Measurements from ENCODE around the gene PSG4. TPM values are rescaled to one million over a fixed set of nuclear protein-coding genes. Genes with fewer than 3 reads are reported as not detected.
"Not testable (repeated sequence)": the region's sequence is repeated elsewhere in the genome, so short reads cannot be mapped to it uniquely, and the experiment has no call there.

The PSG4 gene
- total RNA-seq, 1 donor from 2014 or later: not detected

DNA sequence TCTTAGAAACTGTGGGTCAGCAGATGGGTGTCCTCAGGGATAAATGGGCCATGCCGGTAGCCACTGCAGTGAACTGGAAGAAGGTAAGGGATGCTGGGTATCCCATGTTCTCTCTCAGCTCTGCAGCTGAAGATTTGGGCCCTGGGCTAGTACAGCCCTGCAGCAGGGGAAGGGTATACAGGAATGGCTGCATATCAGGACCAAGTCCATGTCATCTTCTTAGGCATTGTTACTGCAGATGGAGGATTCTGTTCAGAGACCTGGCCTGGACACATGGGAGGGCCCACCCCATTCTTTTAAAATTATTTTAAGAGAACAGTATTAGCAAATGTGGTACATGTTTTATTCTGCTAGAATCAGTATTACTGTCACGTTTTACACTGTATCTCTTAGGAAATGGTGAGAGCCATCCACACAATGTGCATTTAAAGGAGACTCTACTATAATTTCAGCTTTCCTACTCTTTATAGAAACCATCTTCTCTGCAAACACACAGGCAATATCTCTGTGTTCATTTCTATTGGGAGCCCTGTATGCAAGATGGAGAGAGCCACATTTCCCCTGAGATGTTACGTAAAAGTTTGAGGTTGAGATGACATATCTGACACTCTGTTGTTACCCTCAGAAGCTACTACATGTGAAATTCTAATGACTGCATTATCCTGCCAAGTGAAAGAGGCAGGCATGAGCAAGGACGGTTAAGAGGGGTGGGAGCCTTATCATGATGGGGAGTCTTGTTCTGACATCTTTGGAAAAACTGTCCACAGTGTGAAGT is 12.9 kb downstream of the PSG4 start:
- DNase-seq (ENCODE audit: low spot score); H3K4me1 Mint-ChIP-seq (ENCODE audit: low read depth); H3K4me3 Mint-ChIP-seq (ENCODE audit: low read depth); H3K27ac Mint-ChIP-seq; H3K27me3 Mint-ChIP-seq (ENCODE audit: low read depth); intact Hi-C loops (cut with micrococcal nuclease); H3K36me3 Mint-ChIP-seq (ENCODE audit: low read depth); H3K9me3 Mint-ChIP-seq: not testable (repeated sequence)

GRCh38 chr19:43188092-43188491 is 17.3 kb downstream of the PSG4 start:
- H3K36me3 Mint-ChIP-seq (ENCODE audit: low read depth); H3K27ac Mint-ChIP-seq; intact Hi-C loops (cut with micrococcal nuclease); H3K9me3 Mint-ChIP-seq; H3K27me3 Mint-ChIP-seq (ENCODE audit: low read depth); H3K4me1 Mint-ChIP-seq (ENCODE audit: low read depth); DNase-seq (ENCODE audit: low spot score); H3K4me3 Mint-ChIP-seq (ENCODE audit: low read depth): not testable (repeated sequence)

DNA sequence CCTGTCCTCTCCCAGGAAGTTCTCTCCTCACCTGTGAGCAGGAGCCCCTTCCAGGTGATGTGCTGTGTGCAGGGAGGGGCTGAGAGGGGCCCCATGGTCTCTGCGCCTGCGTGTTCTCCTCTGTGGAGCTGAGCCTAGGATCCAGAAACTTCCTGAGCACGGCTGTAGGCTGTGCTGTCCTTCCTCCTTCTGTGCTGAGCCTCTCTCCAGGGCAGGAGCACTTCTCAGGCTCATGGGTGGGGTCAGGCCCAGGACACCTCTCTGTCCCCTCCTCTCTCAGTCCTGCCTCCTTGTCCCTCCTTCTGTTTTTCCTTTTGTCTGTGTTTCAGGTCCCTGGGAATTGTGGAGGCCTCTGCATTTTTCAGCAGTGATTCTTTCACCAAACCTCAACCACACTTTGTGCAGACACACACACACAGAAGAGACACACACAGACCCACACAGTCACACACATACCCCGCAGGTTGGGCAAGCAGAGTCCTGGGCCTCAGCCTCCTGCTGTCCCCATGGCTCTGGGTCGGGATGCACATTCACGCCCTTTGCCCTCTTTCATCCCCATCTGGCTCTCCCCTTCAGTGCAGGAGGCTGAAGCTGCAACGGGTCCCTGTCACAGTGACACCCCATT is 19.0 kb downstream of the PSG4 start, which contains the start of gene PSG5:
Gene PSG5 (minus strand): TSS at position 226 of the 625 bp plus-strand sequence. CDS start 131 bp downstream, at position 95.
- intact Hi-C loops (cut with micrococcal nuclease); H3K27ac Mint-ChIP-seq; H3K4me1 Mint-ChIP-seq (ENCODE audit: low read depth); H3K36me3 Mint-ChIP-seq (ENCODE audit: low read depth); H3K4me3 Mint-ChIP-seq (ENCODE audit: low read depth); H3K27me3 Mint-ChIP-seq (ENCODE audit: low read depth); DNase-seq (ENCODE audit: low spot score); H3K9me3 Mint-ChIP-seq: not testable (repeated sequence)

- H3K27ac Mint-ChIP-seq; intact Hi-C loops (cut with micrococcal nuclease); H3K36me3 Mint-ChIP-seq (ENCODE audit: low read depth); H3K27me3 Mint-ChIP-seq (ENCODE audit: low read depth); H3K4me1 Mint-ChIP-seq (ENCODE audit: low read depth); H3K4me3 Mint-ChIP-seq (ENCODE audit: low read depth); DNase-seq (ENCODE audit: low spot score); H3K9me3 Mint-ChIP-seq: not testable (repeated sequence)
Observed at GRCh38 chr19:43181869-43182771, 23.3 kb downstream of the PSG4 start.

DNA sequence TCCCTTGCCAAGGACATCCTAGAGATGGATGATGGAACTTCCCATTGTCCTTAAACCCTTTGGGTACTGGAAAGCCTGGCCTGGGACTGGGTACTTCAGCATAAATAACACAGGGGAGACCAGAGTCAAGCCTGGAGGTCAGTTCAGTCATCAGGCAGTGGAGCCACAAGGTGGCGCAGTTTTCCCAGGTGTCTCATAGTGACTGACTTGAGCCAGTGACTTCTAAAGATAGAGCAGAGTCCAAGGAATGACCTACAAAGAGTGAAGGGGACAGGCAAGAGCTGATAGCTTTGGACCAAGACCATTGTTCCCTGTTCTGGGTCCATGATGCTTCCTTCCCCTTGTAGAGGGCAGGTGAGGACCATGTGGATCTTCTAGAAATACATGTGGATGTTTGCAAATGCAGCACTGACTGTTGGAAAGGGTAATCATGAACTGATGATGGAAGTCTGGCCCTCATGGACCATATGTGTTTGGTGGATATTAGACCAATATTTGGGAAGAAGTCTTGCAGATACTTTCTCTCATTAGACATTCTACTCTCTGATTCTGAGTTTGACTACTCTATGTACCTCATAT is 25.8 kb downstream of the PSG4 start:
- DNase-seq (ENCODE audit: low spot score); H3K36me3 Mint-ChIP-seq (ENCODE audit: low read depth); H3K9me3 Mint-ChIP-seq; H3K27me3 Mint-ChIP-seq (ENCODE audit: low read depth); H3K4me1 Mint-ChIP-seq (ENCODE audit: low read depth); intact Hi-C loops (cut with micrococcal nuclease); H3K4me3 Mint-ChIP-seq (ENCODE audit: low read depth); H3K27ac Mint-ChIP-seq: not testable (repeated sequence)

DNA sequence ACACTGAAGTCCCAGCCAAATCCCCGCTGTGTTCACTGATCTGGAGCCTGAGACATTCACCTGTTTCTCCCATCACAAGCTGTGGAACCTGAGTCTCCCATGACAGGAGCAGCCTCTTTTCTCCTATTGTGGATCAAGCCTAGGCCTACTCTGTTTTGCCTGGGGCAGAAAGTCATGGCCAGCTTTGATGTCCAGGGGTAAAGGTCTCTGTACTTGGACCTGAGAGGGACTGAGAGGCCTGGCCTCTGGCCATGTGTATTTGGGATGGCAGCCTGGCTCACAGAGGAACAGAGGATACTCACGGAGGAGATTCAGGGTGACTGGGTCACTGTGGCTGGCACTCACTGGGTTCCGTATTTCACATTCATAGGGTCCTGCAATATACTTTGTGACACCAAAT is 26.9 kb downstream of the PSG4 start:
- H3K4me3 Mint-ChIP-seq (ENCODE audit: low read depth); H3K9me3 Mint-ChIP-seq; H3K36me3 Mint-ChIP-seq (ENCODE audit: low read depth); H3K27ac Mint-ChIP-seq; DNase-seq (ENCODE audit: low spot score); H3K4me1 Mint-ChIP-seq (ENCODE audit: low read depth); intact Hi-C loops (cut with micrococcal nuclease); H3K27me3 Mint-ChIP-seq (ENCODE audit: low read depth): not testable (repeated sequence)

GRCh38 chr19:43165906-43166305 is 39.5 kb downstream of the PSG4 start:
- H3K27ac Mint-ChIP-seq; H3K9me3 Mint-ChIP-seq; DNase-seq (ENCODE audit: low spot score): not testable (repeated sequence)

GRCh38 chr19:43163135-43163534 is 42.3 kb downstream of the PSG4 start:
- H3K9me3 Mint-ChIP-seq; intact Hi-C loops (cut with micrococcal nuclease); H3K27ac Mint-ChIP-seq; DNase-seq (ENCODE audit: low spot score); H3K4me3 Mint-ChIP-seq (ENCODE audit: low read depth); H3K4me1 Mint-ChIP-seq (ENCODE audit: low read depth); H3K36me3 Mint-ChIP-seq (ENCODE audit: low read depth); H3K27me3 Mint-ChIP-seq (ENCODE audit: low read depth): not testable (repeated sequence)

More at GRCh38 chr19:43165906-43166305, 39.5 kb downstream of the PSG4 start:
- H3K4me3 Mint-ChIP-seq (ENCODE audit: low read depth); H3K27me3 Mint-ChIP-seq (ENCODE audit: low read depth); intact Hi-C loops (cut with micrococcal nuclease); H3K36me3 Mint-ChIP-seq (ENCODE audit: low read depth); H3K4me1 Mint-ChIP-seq (ENCODE audit: low read depth): not testable (repeated sequence)

GRCh38 chr19:43162261-43162660 is 43.2 kb downstream of the PSG4 start:
- H3K9me3 Mint-ChIP-seq; H3K4me3 Mint-ChIP-seq (ENCODE audit: low read depth); DNase-seq (ENCODE audit: low spot score); intact Hi-C loops (cut with micrococcal nuclease); H3K27ac Mint-ChIP-seq; H3K36me3 Mint-ChIP-seq (ENCODE audit: low read depth); H3K4me1 Mint-ChIP-seq (ENCODE audit: low read depth); H3K27me3 Mint-ChIP-seq (ENCODE audit: low read depth): not testable (repeated sequence)

DNA sequence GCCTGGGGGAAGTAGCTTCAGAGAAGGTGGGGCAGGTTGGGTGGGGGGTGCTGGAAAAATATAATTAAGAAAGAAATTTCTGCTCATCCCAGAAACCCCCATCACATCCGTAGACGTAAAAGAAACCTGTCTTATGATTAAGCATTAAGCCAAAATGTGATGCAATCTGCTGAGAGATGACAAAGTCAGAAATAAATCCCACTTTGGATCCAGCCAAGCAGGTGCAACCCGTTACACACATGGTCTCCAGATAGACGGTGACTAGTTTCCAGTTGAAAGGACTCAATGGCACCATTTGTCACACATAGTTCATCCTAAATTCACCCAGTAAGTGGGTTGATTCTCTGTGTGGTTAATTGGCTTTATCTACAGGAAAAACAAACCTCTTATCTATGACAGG is 53.2 kb downstream of the PSG4 start:
- no peak overlapping the region for H3K4me3 Mint-ChIP-seq (ENCODE audit: low read depth)
- no peaks in the 10 kb centered on the region for H3K27me3 Mint-ChIP-seq (ENCODE audit: low read depth)
- intact Hi-C loops (cut with micrococcal nuclease): no loop called here
- peaks cover 5% of the 10 kb centered on the region for H3K9me3 Mint-ChIP-seq
- no peaks in the 10 kb centered on the region for H3K4me1 Mint-ChIP-seq (ENCODE audit: low read depth)
- DNase-seq (ENCODE audit: low spot score): no peak
- H3K27ac Mint-ChIP-seq: no peak overlapping the region
- no peaks in the 10 kb centered on the region for H3K36me3 Mint-ChIP-seq (ENCODE audit: low read depth)

GRCh38 chr19:43149788-43150187 is 55.6 kb downstream of the PSG4 start:
- H3K9me3 Mint-ChIP-seq; H3K27me3 Mint-ChIP-seq (ENCODE audit: low read depth); H3K4me3 Mint-ChIP-seq (ENCODE audit: low read depth); H3K36me3 Mint-ChIP-seq (ENCODE audit: low read depth); H3K4me1 Mint-ChIP-seq (ENCODE audit: low read depth); H3K27ac Mint-ChIP-seq; DNase-seq (ENCODE audit: low spot score); intact Hi-C loops (cut with micrococcal nuclease): not testable (repeated sequence)

GRCh38 chr19:43148233-43148632 is 57.2 kb downstream of the PSG4 start:
- H3K36me3 Mint-ChIP-seq (ENCODE audit: low read depth): no peaks in the 10 kb centered on the region
- H3K27ac Mint-ChIP-seq: no peak overlapping the region
- peaks cover 5% of the 10 kb centered on the region for H3K9me3 Mint-ChIP-seq
- intact Hi-C loops (cut with micrococcal nuclease): no loop called here
- DNase-seq (ENCODE audit: low spot score): no peak
- H3K4me3 Mint-ChIP-seq (ENCODE audit: low read depth): no peak overlapping the region
- no peaks in the 10 kb centered on the region for H3K27me3 Mint-ChIP-seq (ENCODE audit: low read depth)
- no peaks in the 10 kb centered on the region for H3K4me1 Mint-ChIP-seq (ENCODE audit: low read depth)
